Cardiac muscle cell (in vitro differentiated cells and primary cell): ENCODE results near the gene BRICD5. TPM values are rescaled to one million over a fixed set of nuclear protein-coding genes. Genes with fewer than 3 reads are reported as not detected.
A peak's percentile ranks its signal among the peaks of the same experiment; 100 is the strongest.

Experiments
- DNase-seq, 2 donors: peaks; one replicate each; pipeline versions ENCODE4 v3.0.0 to v3.0.0-alpha.2; 2010 to 2017; ENCODE audit warnings: low read depth in 1 of 2, low spot score in 1 of 2
- H3K27ac ChIP-seq: fragments of 200-600 bp; sonication (generic); 2 replicates; pipeline ENCODE4 v1.5.1; 2016
- H3K27me3 ChIP-seq: fragments of 200-600 bp; sonication (generic); 2 replicates; pipeline ENCODE4 v1.6.0; 2016; ENCODE audit warnings: control low read depth
- H3K36me3 ChIP-seq: fragments of 200-600 bp; sonication (generic); 2 replicates; pipeline ENCODE4 v1.5.1; 2016; ENCODE audit warnings: control low read depth
- H3K4me1 ChIP-seq: fragments of 200-600 bp; sonication (generic); 2 replicates; pipeline ENCODE4 v1.8.1; 2017; ENCODE audit warnings: low read depth, mild to moderate bottlenecking, mixed run types
- H3K4me3 ChIP-seq: fragments of 200-600 bp; sonication (generic); 2 replicates; pipeline ENCODE4 v1.5.1; 2016; ENCODE audit warnings: mild to moderate bottlenecking
- H3K9me3 ChIP-seq: fragments of 200-600 bp; sonication (generic); 2 replicates; pipeline ENCODE4 v1.5.1; 2017; ENCODE audit warnings: low read depth, mild to moderate bottlenecking, control low read depth
- polyA plus RNA-seq: library from polyadenylated mRNA; unstranded; fragments of >200 nt; fragmentation: Nextera tagmentation; extraction: Ambion mirVana; gene quantifications from 2 replicates; pipeline ENCODE4 v1.2.1, GENCODE V29; 2016
- total RNA-seq: library from RNA; depleted of rRNA; stranded (reverse); fragments of >200 nt; gene quantifications from 2 replicates; pipeline ENCODE4 v1.2.3, GENCODE V29; 2016
- TF ChIP-seq, protein P1 (sequence below): IDR thresholded peaks from 2 replicates; pipeline ENCODE4 v1.5.1; 2012; ENCODE audit warnings: low read depth, mild to moderate bottlenecking, low read length

BRICD5 gene
- total and polyA plus RNA-seq, 2 experiments from 2014 or later = 21.8 to 24.6 TPM

- TF ChIP-seq, protein P1, sequence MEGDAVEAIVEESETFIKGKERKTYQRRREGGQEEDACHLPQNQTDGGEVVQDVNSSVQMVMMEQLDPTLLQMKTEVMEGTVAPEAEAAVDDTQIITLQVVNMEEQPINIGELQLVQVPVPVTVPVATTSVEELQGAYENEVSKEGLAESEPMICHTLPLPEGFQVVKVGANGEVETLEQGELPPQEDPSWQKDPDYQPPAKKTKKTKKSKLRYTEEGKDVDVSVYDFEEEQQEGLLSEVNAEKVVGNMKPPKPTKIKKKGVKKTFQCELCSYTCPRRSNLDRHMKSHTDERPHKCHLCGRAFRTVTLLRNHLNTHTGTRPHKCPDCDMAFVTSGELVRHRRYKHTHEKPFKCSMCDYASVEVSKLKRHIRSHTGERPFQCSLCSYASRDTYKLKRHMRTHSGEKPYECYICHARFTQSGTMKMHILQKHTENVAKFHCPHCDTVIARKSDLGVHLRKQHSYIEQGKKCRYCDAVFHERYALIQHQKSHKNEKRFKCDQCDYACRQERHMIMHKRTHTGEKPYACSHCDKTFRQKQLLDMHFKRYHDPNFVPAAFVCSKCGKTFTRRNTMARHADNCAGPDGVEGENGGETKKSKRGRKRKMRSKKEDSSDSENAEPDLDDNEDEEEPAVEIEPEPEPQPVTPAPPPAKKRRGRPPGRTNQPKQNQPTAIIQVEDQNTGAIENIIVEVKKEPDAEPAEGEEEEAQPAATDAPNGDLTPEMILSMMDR = no peak
- Histone ChIP-seq H3K9me3 (no peaks in the 10 kb centered on the region), H3K36me3 (peaks cover 44% of the 10 kb centered on the region), H3K27ac (peak overlapping the region; percentile 94), H3K4me1 (peaks cover 8% of the 10 kb centered on the region), H3K27me3 (no peaks in the 10 kb centered on the region), H3K4me3 (no peak overlapping the region)
- no peak for DNase-seq
Measured at GRCh38 chr16:2252806-2253148, 42.1 kb upstream of the BRICD5 start.

DNA sequence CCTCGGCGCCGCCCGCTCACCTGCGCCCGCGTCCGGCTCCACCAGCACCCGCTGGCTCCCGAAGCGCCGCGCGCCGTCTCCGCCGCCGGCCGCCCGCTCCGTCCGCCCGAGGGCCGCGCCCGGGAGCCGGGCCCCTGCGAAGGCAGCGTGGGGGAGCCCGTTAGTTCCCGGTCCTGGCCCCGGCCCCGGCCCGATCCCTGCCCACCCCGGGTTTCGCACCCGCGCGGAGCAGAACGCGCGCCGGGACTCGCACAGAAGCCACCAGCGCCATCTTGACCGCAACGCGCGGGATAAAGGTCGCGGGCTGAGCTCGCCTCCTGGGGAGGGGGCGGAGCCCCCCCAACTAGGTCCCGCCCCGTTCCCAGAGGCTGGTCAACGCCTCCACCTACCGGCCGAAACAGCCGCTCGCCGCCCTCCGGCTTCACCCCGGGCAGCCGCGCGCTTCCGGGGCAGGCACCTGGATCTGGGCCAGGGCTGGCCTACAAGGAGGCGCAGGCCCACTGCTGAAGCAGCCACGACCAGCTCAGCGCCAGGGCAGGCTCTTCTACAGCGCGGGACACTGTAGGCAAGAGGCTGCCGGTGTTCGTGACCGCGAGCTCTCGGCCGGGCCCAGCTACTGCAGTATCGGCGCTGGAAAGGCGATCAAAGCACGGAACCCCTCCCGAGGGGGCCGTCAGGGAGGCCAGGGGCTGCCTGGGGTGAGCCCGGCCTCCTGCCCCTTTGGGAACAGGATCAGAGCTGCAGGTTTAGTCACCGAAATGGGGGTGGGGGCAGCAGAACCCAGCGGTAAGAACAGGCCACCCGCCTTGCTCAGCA, 40.8 kb upstream of the BRICD5 start, which contains the start of gene ECI1:
TSS of gene ECI1 (minus strand) at position 292 of the 816 bp plus-strand sequence. CDS start at position 271, 21 bp downstream.
- TF ChIP-seq, protein P1 = peak; percentile 57
- Histone ChIP-seq H3K9me3 (no peaks in the 10 kb centered on the region), H3K27ac (peak within 1 kb of the TSS; percentile 94), H3K36me3 (peaks cover 35% of the 10 kb centered on the region), H3K4me1 (peaks cover 8% of the 10 kb centered on the region), H3K4me3 (peak within 1 kb of the TSS; percentile 88), H3K27me3 (no peaks in the 10 kb centered on the region)
- DNase-seq = peak; percentile 97 to 98

DNA sequence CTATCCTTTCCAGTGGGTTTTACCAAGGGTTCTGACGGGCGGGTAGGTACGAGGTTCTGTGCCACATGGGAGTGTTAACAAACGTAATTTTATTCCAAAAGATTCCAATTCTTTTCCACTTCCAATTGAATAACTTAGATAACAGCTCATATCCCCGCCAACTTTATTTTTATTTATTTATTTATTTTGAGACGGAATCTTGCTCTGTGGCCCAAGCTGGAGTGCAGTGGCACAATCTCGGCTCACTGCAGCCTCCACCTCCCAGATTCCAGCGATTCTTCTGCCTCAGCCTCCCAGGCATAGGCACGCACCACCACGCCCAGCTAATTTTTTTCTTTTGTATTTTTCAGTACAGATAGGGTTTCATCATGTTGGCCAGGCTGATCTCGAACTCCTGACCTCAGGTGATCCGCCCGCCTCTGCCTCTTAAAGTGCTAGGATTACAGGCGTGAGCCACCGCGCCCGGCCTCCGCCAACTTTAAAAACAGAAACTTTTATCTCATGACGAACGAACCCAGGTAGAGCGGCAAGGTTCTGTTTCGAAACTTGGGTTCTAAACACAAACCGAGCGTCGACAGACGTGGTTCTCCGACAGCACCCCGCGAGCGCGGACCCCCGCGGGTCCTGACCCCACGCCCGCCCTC, 40.1 kb upstream of the BRICD5 start:
- no peaks in the 10 kb centered on the region for H3K9me3 ChIP-seq
- peak overlapping the region; percentile 94 for H3K27ac ChIP-seq
- peak overlapping the region; percentile 88 for H3K4me3 ChIP-seq
- H3K4me1 ChIP-seq = peaks cover 8% of the 10 kb centered on the region
- peaks cover 30% of the 10 kb centered on the region for H3K36me3 ChIP-seq
- H3K27me3 ChIP-seq = no peaks in the 10 kb centered on the region
- TF ChIP-seq, protein P1 = no peak
- peak in 1 of 2 donors; percentile 10 for DNase-seq

DNA sequence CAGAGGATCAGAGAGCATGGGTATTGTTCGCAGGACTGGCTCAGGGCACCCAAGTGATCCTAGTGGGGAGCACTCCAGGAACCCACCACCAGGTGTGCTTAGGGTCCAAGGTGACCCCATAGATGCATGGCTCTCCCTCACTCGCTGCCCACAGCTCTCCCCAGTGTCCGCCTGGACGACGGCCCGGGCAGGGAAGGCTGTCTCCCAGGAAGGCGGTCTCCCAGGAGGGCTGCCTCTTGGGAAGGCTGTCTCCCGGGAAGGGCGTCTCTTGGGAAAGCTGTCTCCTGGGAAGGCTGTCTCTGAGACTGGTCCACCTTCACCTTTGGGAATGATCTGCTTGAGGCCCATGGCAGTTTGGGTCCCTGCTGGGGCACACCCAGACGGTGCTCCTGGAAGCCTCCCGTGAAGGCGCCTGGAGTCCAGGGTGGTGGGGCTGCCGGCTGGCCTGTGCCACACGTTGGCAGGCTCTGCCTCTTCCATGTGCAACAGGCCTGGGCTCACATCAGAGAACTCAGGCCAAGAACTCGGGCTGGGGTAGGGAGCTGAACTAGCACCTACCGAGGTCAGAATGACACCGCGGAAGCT, 35.7 kb upstream of the BRICD5 start:
- Histone ChIP-seq H3K27ac (no peak overlapping the region), H3K27me3 (no peaks in the 10 kb centered on the region), H3K9me3 (no peaks in the 10 kb centered on the region), H3K4me3 (no peak overlapping the region), H3K36me3 (peaks cover 16% of the 10 kb centered on the region), H3K4me1 (no peaks in the 10 kb centered on the region)
- TF ChIP-seq, protein P1 = no peak
- DNase-seq = no peak

- Histone ChIP-seq H3K36me3 (peaks cover 16% of the 10 kb centered on the region), H3K27ac (no peak overlapping the region), H3K27me3 (no peaks in the 10 kb centered on the region), H3K4me3 (no peak overlapping the region), H3K4me1 (no peaks in the 10 kb centered on the region), H3K9me3 (no peaks in the 10 kb centered on the region)
- no peak for DNase-seq
- TF ChIP-seq, protein P1 = no peak
Measured at GRCh38 chr16:2244926-2245795, 34.5 kb upstream of the BRICD5 start.
